Stimulated activated CD4-positive, alpha-beta T cell treated with anti-CD3 and anti-CD28 coated beads, Interleukin-15, amount 100 ng/mL, for 1 hour (primary cell): ENCODE data around the gene LHFPL6.

Experiments used
- DNase-seq, 2 donors: peaks; one replicate each; pipeline ENCODE4 v3.0.0-alpha.2; 2020; ENCODE audit warnings: low read depth in 1 of 2, low spot score in 1 of 2

Gene LHFPL6

DNA sequence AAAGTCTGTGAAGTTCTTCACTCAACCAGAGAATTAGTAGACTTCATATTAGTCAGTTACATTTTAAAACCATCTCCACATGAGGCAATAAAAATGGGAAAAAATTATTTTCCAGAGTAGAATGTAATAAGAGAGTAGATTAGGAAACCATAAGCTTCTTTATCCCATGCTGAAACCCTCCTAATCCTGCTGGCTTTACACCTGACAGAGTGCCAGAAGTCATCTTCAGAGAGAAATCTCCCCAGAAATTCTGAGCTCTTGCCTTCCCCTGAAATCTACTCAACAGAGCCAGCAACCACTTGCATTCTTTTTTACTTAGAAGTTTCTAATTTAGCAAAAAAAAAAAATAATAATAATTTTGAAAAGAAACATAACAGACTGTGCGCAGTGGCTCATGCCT, 284.8 kb downstream of the LHFPL6 start:
- DNase-seq, result no peak

DNA sequence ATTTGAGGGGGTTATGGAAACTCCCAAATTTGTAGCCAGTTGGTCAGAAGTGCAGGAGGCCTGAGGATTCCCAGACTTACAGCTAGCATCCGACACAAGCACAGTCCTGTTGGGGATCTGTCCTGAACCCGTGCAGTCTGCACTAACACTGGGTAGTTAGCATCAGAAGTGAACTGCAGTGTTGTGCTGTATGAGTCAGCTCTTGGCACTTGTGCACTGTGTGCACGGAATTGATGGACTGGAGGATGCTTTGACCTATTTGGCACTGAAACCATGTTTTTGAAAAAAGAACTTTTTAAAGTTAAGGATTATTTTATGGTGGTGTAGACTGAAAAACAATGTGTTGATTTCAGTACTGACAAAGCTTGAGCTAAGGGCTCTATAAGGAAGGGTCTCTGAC, 285.7 kb downstream of the LHFPL6 start:
- no peak for DNase-seq

DNA sequence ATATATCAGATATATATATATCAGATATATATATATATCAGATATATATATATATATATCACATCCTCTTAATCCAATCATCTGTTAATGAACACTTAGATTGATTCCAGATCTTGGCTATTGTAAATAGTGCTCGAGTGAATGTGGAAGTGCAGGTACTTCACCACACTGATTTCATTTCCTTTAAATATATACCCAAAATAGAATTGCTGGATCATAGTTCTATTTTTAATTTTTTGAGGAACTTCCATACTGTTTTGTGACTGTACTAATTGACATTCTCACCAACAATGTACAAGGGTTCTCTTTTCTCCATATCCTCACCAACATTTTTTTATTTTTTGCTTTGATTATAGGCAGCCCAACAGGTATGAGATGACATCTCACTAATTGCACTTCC, 287.2 kb downstream of the LHFPL6 start:
- no peak for DNase-seq

DNA sequence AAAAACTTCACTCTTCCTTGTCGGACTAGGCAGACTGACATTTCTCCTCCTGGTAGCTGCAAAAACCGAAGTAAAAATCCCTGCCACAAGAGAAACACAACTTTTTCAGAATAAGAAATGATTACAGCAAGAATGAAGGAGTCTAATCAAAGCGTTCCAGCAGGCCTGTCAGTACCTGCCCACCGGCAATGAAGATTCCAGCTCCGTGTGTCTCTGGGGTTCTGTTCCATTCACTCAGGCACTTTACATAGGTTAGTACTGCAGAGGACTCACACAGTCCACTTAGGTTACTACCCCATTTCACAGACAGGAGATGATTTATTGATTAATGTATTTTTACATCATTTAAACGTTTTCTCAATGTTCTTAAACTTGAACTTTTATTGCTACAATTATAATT, 289.3 kb downstream of the LHFPL6 start:
- no peak for DNase-seq

DNA sequence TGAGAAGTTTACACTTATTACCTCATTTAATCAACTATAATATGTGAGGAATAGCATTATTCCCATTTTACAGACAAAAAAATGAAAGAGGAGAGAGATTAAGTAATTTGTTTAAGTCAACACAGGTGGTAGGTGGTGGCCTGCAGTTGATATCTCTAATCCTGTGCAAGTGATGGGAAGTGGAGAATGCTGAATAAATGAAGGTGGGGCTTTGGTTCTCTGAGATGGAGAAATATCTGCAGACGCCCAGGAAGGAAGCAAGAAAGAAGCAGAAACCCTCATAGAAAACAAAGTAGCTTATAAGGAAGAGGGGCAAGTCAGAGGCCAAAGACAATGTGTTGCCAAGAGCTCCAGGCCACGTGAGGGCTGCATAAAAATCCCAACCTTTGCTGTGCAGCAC, 290.4 kb downstream of the LHFPL6 start:
- DNase-seq, result no peak

DNA sequence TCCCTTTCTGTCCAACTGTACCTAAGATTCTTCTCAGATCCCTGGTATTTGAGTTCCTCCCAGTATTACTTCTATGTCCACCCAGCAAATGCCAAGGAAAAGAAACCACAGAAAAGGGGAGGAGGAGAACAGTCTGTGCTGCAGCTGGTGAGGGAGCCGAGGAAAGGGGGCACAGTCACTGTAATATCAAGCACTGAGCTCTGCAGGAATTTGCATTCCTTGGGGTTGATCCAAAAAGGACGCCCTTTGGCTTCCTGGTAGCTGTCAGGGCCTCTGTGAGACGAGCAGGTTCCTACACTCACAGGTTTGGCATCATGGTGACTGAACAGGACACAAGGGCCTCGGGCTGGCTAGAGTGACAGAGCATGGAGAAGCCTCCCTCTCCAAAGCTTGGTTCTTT, 291.4 kb downstream of the LHFPL6 start:
- no peak for DNase-seq

DNA sequence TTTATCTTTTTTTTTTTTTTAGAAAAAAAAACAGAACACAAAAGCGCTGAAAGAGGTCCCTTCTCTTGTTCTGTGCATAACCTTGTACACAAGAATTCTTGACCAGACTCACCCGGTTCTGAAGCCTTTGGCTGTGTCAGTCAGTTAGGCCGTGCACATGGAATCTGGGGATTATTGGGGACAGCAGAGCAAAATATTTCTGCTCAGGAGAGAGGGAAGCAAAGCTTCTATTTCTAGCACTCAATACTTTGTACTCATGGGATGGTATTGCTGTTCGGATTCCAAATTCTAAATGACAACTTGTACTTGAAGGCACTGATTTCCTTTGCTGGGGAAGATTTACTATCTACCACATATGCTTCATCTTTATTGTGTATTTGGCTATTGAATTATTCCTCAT, 292.0 kb downstream of the LHFPL6 start:
- DNase-seq, result no peak

DNA sequence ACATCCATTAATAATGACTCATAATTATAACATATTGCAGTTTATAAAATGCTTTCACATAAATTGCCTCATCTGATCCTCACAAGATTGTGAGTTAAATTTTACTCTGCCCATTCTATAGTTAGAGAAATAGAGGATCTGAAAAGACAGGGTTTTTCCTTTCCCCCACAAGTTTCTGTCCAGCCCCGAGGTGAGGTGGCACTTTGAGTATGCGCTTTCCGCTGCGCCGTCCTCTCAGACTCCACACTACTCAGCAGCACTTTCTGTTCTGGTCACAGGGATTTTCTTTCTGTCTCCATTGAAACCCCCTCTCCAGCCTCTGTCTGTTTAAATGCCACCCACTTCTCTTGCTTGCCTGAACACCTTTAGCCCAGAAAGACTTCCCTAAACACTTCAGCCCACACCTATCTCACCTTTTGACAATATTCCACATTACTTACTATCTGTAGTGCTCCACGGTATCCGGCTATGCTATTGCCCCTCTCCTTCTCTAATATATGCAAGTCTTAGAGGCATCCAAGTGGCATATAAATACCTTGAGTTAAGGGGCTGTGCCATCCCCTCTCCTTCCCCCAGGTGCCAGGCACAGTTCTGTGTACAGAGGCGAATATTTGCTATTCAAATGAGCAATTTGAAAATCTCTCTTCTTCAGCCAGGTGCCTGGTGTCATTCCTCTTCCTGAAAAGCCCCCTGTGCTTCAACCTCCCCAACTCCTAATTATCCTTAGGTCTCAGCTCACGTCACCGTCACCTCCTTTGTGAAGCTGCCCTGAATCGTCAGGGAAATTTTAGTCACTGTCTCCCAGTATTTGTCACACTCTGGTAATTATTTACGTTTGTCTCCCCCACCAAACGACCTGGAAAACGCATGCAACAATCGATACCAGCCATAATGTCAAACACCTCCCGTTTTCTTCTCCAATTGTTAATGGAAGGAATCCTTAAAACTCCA, 296.1 kb downstream of the LHFPL6 start:
- no peak for DNase-seq

DNA sequence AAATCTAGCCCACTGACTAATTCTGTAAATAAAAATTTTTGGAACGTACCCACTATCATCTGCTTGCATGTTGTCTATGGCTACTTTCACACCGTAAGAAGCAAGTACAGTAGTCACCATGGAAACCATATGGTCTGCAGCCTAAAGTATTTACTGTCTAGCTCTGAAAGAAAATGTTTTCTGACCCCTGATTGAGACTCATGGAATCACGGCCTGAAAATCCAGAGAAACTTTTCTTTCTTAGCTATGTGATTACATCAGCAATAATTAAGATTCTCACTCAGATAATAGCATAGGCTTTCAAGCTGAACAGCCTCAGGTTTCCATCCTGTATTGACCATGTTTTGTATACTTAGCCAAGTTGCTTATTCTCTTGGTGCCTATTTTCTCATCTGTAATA, 300.2 kb downstream of the LHFPL6 start:
- DNase-seq, result no peak

DNA sequence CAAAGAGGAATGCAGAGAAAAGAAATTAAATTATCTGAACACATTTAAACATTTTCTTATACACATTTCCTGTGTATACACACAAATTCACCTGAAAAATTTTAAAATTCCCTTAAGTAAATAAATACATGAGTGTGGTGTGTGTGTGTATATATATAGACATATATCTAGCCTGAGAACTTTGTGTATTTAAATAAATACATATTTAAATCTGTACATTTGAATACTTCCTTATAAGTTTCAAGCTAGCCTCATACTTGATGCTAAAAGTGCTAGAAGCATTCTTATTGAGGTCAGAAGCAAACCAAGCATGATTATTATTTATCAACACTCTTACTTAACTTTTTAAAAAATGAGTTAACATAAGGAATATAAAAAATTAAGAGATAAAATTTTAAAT, 304.0 kb downstream of the LHFPL6 start:
- DNase-seq, result no peak

DNA sequence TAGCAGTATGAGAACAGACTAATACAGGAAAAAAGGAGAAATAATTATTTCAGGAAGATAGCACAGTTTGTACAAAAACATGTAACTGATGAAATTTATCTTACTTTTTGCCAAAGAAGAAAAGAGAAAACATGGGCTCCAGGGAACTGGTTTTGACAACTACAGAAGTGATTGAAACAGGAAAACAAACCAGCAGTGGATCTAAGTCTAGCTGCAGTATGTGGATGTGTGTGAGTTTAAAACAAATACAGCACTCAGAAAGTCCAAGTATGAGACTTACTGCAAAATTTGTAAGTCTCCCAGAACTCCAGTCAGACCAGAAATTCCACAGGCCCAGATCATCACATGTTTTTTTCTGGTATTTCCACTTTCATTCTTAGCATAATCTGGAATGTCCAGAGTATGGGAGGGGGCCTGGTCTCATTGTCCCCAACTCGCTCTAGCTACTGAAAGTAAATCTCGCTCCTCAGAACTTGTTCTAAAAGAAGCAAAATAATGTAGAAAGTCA, 305.3 kb downstream of the LHFPL6 start:
- no peak for DNase-seq

DNA sequence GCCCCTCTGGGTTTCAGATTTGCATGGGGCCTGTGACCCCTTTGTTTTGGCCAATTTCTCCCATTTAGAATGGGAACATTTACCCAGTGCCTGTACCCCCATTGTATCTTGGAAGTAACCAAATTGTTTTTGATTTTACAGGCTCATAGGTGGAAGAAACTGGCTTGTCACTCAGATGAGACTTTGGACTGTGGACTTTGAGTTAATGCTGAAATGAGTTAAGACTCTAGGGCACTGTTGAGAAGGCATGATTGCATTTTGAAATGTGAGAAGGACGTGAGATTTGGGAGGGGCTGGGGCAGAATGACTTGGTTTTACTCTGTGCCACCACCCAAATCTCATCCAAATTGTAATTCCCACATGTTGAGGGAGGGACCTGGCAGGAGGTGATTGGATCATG, 306.0 kb downstream of the LHFPL6 start:
- DNase-seq, result no peak

DNA sequence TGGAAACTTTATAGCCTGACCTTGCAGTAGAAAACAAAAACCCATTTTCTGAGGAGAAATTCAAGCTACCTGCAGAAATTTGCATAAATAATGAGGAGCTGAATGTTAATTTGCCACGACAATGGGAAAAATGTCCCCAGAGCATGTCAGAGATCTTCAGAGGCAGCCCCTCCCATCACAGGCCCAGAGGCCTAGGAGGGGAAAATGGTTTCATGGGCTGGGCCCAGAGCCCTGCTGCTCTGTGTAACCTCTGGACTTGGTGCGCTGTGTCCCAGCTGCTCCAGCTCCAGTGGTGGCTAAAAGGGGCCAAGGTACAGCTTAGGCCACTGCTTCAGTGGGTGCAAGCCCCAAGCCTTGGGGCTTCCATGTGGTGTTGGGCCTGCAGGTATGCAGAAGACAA, 306.8 kb downstream of the LHFPL6 start:
- no peak for DNase-seq
